Suprapubic skin (tissue), 4 donors: ENCODE results near the gene RIBC2. TPM values are rescaled to one million over a fixed set of nuclear protein-coding genes. Genes with fewer than 3 reads are reported as not detected.

Experiments used
- DNase-seq, 2 donors: peaks; one replicate each; pipeline ENCODE4 v3.0.0-alpha.2; 2019; ENCODE audit warnings: low spot score in 2 of 2
- H3K27ac ChIP-seq: fragments of 200-600 bp; sonication (generic); one replicate; pipeline ENCODE4 v1.5.1; 2019
- H3K27me3 ChIP-seq: fragments of 200-600 bp; sonication (generic); one replicate; pipeline ENCODE4 v1.5.1; 2019
- H3K36me3 ChIP-seq: fragments of 200-600 bp; sonication (generic); one replicate; pipeline ENCODE4 v1.5.1; 2019
- H3K4me1 ChIP-seq: fragments of 200-600 bp; sonication (generic); one replicate; pipeline ENCODE4 v1.5.1; 2019
- H3K4me3 ChIP-seq: fragments of 200-600 bp; sonication (generic); one replicate; pipeline ENCODE4 v1.5.1; 2019; ENCODE audit warnings: mild to moderate bottlenecking
- H3K9me3 ChIP-seq: fragments of 200-600 bp; sonication (generic); one replicate; pipeline ENCODE4 v1.5.1; 2019
- EP300 ChIP-seq: sonication (generic); formaldehyde crosslinking; IDR thresholded peaks from one replicate; pipeline ENCODE4 v1.6.1; 2017; ENCODE audit warnings: antibody characterized with exemption
- POLR2A ChIP-seq, 2 donors: fragments of 450-650 bp; IDR thresholded peaks; one replicate each; pipeline ENCODE4 v1.6.1; 2017; ENCODE audit warnings: antibody characterized with exemption in 2 of 2, mild to moderate bottlenecking in 2 of 2, moderate library complexity in 2 of 2
- POLR2AphosphoS5 ChIP-seq, 3 donors: sonication (generic); formaldehyde crosslinking; IDR thresholded peaks; one replicate each; pipeline ENCODE4 v1.6.1; 2017; ENCODE audit warnings: antibody characterized with exemption in 3 of 3
- WGBS: methylation state at CpG from one replicate; pipeline ENCODE4 v1.1.5; 2018; 5-methylcytosine and 5-hydroxymethylcytosine counted together
- total RNA-seq, 4 donors: library from RNA; depleted of rRNA; stranded (reverse); fragments of >200 nt; gene quantifications; one replicate each; pipeline ENCODE4 v1.1.0, GENCODE V29; 2016
- TF ChIP-seq, protein P1 (sequence below), 2 donors: fragments of 200-600 bp in 1 of 2; fragments of 450-650 bp in 1 of 2; sonication (generic) in 1 of 2; IDR thresholded peaks; one replicate each; pipeline ENCODE4 v1.5.1; 2016 to 2019; ENCODE audit warnings: antibody characterized with exemption in 2 of 2, mild to moderate bottlenecking in 1 of 2, moderate library complexity in 1 of 2

Gene RIBC2
- total RNA-seq, 4 donors from 2014 or later = 0.30 to 5.7 TPM; not detected in 2

DNA sequence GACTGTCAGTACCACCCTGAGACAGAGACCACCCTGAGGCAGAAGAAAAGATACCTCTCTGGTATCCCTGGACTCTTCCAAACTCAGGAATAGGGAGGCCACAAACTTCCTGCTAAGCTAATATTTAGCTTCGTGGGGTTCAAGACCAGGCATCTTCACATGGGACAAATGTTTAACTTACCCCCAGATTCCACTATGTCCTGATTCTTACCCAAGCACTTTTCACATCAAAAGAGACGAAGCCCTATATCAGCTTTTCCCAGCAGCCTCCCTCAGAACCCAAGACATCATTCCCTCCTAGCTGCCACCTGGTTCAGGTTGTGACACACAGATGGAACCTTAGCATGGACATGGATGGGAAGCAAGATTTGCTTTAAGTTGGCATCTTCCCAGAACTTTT is 32.1 kb upstream of the RIBC2 start:
- H3K36me3 ChIP-seq = no peaks in the 10 kb centered on the region
- no peak for DNase-seq
- H3K4me1 ChIP-seq = no peaks in the 10 kb centered on the region
- 93% methylated on average over 2 of the region's 2 CpGs for WGBS
- TF ChIP-seq EP300 (no peak), POLR2AphosphoS5 (IDR thresholded peaks at IDR 0.05) (no peak), POLR2A (IDR thresholded peaks at IDR 0.05) (no peak)
- TF ChIP-seq, protein P1, sequence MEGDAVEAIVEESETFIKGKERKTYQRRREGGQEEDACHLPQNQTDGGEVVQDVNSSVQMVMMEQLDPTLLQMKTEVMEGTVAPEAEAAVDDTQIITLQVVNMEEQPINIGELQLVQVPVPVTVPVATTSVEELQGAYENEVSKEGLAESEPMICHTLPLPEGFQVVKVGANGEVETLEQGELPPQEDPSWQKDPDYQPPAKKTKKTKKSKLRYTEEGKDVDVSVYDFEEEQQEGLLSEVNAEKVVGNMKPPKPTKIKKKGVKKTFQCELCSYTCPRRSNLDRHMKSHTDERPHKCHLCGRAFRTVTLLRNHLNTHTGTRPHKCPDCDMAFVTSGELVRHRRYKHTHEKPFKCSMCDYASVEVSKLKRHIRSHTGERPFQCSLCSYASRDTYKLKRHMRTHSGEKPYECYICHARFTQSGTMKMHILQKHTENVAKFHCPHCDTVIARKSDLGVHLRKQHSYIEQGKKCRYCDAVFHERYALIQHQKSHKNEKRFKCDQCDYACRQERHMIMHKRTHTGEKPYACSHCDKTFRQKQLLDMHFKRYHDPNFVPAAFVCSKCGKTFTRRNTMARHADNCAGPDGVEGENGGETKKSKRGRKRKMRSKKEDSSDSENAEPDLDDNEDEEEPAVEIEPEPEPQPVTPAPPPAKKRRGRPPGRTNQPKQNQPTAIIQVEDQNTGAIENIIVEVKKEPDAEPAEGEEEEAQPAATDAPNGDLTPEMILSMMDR (IDR thresholded peaks at IDR 0.05) = no peak
- H3K27ac ChIP-seq = no peak overlapping the region
- H3K9me3 ChIP-seq = no peaks in the 10 kb centered on the region
- H3K4me3 ChIP-seq = no peak overlapping the region
- no peaks in the 10 kb centered on the region for H3K27me3 ChIP-seq

- Histone ChIP-seq H3K27me3 (no peaks in the 10 kb centered on the region), H3K36me3 (no peaks in the 10 kb centered on the region), H3K27ac (no peak overlapping the region), H3K4me3 (no peak overlapping the region), H3K4me1 (no peaks in the 10 kb centered on the region), H3K9me3 (no peaks in the 10 kb centered on the region)
- no peak for DNase-seq
- TF ChIP-seq POLR2A (IDR thresholded peaks at IDR 0.05) = no peak
- WGBS = 83% methylated on average over 3 of the region's 3 CpGs
Measured at GRCh38 chr22:45389546-45389945, 23.9 kb upstream of the RIBC2 start.

GRCh38 chr22:45397806-45398205 is 15.7 kb upstream of the RIBC2 start:
- Histone ChIP-seq H3K27me3 (no peaks in the 10 kb centered on the region), H3K36me3 (no peaks in the 10 kb centered on the region), H3K4me3 (no peak overlapping the region), H3K27ac (no peak overlapping the region), H3K9me3 (no peaks in the 10 kb centered on the region), H3K4me1 (peaks cover 5% of the 10 kb centered on the region)
- TF ChIP-seq, protein P1 (IDR thresholded peaks at IDR 0.05) = no peak
- no peak for TF ChIP-seq POLR2AphosphoS5 (IDR thresholded peaks at IDR 0.05)
- no peak for DNase-seq
- WGBS = 79% methylated on average over 3 of the region's 5 CpGs

DNA sequence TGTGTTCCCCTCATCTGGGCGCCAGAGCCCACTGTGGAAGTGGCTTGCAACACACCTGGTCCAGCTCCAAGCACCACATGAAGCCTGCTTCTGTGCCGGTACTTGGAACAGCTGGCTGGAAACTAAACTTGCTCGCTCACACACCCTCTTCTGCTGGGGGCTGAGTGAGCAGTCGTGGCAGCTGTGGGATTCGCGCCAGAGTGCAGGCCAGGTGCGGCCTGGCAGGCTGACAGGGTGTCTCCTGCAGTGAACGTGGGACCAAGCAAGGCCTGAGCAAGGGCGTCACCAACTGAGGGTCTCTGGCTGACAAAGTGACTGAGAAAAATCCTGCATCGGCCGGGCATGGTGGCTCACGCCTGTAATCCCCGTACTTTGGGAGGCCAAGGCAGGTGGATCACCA is 15.3 kb upstream of the RIBC2 start:
- Histone ChIP-seq H3K36me3 (no peaks in the 10 kb centered on the region), H3K27ac (no peak overlapping the region), H3K4me1 (peaks cover 5% of the 10 kb centered on the region), H3K9me3 (no peaks in the 10 kb centered on the region), H3K27me3 (no peaks in the 10 kb centered on the region), H3K4me3 (no peak overlapping the region)
- WGBS = 90% methylated on average over 7 of the region's 13 CpGs
- DNase-seq = no peak
- TF ChIP-seq POLR2AphosphoS5 (IDR thresholded peaks at IDR 0.05) = no peak
- no peak for TF ChIP-seq EP300
- no peak for TF ChIP-seq POLR2A (IDR thresholded peaks at IDR 0.05)
- TF ChIP-seq, protein P1 (IDR thresholded peaks at IDR 0.05) = no peak

DNA sequence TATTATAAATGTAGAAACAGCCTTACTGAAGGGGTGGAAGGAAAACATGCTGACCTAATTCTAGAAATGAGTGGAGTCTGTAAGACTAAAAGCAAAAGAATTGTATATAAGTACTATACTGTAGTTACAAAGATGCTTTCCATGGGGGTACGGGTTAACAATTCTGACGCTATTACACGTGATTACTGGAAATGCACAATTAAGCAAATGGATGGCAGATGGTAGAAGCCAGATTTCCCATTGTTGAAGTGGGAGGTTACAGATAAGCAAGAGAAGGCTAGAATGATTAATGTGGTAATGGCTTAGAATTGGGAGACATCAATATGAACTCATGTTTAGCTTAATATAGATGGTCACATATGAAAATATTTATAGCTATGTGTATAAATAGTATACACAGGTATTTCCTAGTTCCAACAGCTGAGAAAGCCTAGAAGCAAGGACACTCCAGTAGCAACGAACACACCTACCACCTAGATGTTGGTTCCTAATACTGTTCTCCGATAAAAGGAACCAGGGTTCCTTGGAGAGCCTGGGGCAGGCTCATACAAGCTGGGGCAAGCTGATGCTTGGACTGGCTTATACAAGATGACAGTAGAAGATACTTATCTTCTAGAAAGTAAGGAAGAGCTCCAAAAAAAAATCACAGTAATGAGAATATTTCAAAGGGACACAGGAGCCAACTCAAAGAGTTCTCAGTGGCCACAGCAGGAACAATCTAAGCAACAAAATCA is 13.6 kb upstream of the RIBC2 start:
- H3K27me3 ChIP-seq = no peaks in the 10 kb centered on the region
- WGBS = 65% methylated on average over 5 of the region's 5 CpGs
- no peak for DNase-seq
- H3K9me3 ChIP-seq = no peaks in the 10 kb centered on the region
- no peak for TF ChIP-seq POLR2AphosphoS5 (IDR thresholded peaks at IDR 0.05)
- no peak for TF ChIP-seq POLR2A (IDR thresholded peaks at IDR 0.05)
- TF ChIP-seq EP300 = no peak
- TF ChIP-seq, protein P1 (IDR thresholded peaks at IDR 0.05) = no peak
- peaks cover 5% of the 10 kb centered on the region for H3K4me1 ChIP-seq
- H3K27ac ChIP-seq = no peak overlapping the region
- no peaks in the 10 kb centered on the region for H3K36me3 ChIP-seq
- no peak overlapping the region for H3K4me3 ChIP-seq
